Raji (cell line): ENCODE data around the gene TMEM219.

ENCODE experiments used
- POLR2A ChIP-seq: IDR thresholded peaks from 2 replicates; pipeline ENCODE4 v1.6.1; 2011; ENCODE audit warnings: low read depth, low read length, control low read depth; ENCODE audit not compliant: insufficient read depth

Gene TMEM219

GRCh38 chr16:29995911-29996765 is 34.3 kb downstream of the TMEM219 start, which contains the start of gene INO80E:
INO80E (plus strand) TSS chr16:29996241; CDS start chr16:29996311, 70 bp downstream.
- TF ChIP-seq POLR2A: peak; percentile 74

GRCh38 chr16:29996766-29997250 is 34.9 kb downstream of the TMEM219 start:
- no peak for TF ChIP-seq POLR2A

- TF ChIP-seq POLR2A: no peak
Observed at GRCh38 chr16:29999605-30000004, 37.7 kb downstream of the TMEM219 start.

- TF ChIP-seq POLR2A: no peak
Observed at GRCh38 chr16:30000735-30001631, 39.1 kb downstream of the TMEM219 start.

- no peak for TF ChIP-seq POLR2A
Observed at GRCh38 chr16:30002614-30003346, 40.9 kb downstream of the TMEM219 start.

- no peak for TF ChIP-seq POLR2A
Observed at GRCh38 chr16:30003670-30004423, 42.0 kb downstream of the TMEM219 start.

- no peak for TF ChIP-seq POLR2A
Observed at GRCh38 chr16:30004424-30004776, 42.5 kb downstream of the TMEM219 start.

- no peak for TF ChIP-seq POLR2A
Observed at GRCh38 chr16:30004811-30005242, 42.9 kb downstream of the TMEM219 start.

GRCh38 chr16:30005341-30006094 is 43.6 kb downstream of the TMEM219 start:
- TF ChIP-seq POLR2A: no peak

GRCh38 chr16:30006095-30006473 is 44.2 kb downstream of the TMEM219 start:
- no peak for TF ChIP-seq POLR2A

- no peak for TF ChIP-seq POLR2A
Observed at GRCh38 chr16:30006659-30007377, 44.9 kb downstream of the TMEM219 start.

GRCh38 chr16:30007378-30007895 is 45.6 kb downstream of the TMEM219 start:
- no peak for TF ChIP-seq POLR2A
